ENCODE measurements around the gene SUPT20HL2.
"Not testable (repeated sequence)": the region's sequence is repeated elsewhere in the genome, so short reads cannot be mapped to it uniquely, and the experiment has no call there.

Gene SUPT20HL2

DNA sequence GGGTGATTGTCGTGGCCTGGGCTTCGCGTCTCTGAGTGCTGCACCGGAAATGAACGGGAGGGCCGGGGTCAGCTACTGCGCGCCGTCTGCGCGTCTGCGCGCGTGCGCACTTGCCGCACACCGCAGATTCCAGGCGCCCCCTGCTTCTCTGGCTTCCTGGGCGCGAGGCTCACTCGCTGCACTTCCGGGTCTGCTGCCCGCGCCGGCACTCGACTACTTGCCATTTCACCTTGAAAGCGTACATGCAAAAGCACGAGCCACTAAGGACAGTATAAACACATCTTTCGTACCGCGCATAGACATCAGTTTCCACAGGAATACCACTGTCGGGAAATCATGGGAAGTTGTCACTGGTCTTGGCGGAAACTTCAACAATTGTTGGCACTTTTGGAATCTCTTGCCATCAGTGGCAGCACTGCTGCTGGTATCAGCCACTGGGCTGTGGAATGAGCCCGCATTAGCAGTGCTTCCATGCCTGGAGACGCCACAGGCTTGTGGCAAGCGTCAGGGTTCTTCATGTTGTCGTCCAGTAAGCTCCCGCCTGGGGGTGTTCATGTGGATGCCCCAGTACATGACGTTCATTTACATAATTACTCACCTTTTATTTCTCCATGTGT lies at the start of gene SUPT20HL2:
SUPT20HL2 (minus strand) TSS at position 51 of the 617 bp plus-strand sequence. CDS start 754 bp downstream, outside the sequence.
- TF ChIP-seq, protein P1, sequence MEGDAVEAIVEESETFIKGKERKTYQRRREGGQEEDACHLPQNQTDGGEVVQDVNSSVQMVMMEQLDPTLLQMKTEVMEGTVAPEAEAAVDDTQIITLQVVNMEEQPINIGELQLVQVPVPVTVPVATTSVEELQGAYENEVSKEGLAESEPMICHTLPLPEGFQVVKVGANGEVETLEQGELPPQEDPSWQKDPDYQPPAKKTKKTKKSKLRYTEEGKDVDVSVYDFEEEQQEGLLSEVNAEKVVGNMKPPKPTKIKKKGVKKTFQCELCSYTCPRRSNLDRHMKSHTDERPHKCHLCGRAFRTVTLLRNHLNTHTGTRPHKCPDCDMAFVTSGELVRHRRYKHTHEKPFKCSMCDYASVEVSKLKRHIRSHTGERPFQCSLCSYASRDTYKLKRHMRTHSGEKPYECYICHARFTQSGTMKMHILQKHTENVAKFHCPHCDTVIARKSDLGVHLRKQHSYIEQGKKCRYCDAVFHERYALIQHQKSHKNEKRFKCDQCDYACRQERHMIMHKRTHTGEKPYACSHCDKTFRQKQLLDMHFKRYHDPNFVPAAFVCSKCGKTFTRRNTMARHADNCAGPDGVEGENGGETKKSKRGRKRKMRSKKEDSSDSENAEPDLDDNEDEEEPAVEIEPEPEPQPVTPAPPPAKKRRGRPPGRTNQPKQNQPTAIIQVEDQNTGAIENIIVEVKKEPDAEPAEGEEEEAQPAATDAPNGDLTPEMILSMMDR (IDR thresholded peaks at IDR 0.05; ENCODE audit: extremely low read depth, insufficient read depth, missing control alignments), result no peak
- in situ Hi-C loops (cut with MboI; ENCODE audit: low pct_unique_long_range_greater_than_20kb, low sequenced_read_pairs, unreplicated experiment), result no loop called here
- no peak for DNase-seq (ENCODE audit: low spot score)

DNA sequence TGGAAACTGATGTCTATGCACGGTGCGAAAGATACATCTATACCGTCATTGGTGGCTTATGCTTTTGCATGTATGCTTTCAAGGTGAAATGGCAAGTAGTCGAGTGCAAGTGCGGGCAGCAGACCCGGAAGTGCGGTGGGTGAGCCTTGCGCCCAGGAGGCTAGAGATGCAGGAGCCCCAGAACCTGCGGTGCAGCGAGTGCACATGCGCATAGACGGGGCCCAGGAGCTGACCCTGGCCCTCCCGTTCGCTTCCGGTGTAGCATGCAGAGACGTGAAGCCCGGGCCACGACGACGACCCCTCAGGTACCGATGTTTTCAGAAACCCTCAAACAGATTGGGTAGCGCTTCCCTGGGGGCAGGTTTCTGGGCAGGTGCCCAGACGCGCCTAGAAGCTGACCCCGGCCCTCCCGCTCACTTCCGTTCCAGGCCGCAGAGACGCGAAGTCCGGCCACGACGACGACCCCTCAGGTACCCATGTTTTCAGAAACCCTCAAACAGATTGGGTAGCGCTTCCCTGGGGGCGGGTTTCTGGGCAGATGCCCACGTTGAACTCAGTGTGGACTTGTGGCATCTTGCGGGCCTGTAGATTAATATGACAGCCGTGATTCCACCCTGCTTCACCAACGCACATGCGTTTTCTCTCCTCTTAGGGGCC lies 48.3 kb upstream of the SUPT20HL2 start:
- in situ Hi-C loops (cut with MboI; ENCODE audit: low pct_unique_long_range_greater_than_20kb, low sequenced_read_pairs, unreplicated experiment); DNase-seq (ENCODE audit: low spot score): not testable (repeated sequence)

DNA sequence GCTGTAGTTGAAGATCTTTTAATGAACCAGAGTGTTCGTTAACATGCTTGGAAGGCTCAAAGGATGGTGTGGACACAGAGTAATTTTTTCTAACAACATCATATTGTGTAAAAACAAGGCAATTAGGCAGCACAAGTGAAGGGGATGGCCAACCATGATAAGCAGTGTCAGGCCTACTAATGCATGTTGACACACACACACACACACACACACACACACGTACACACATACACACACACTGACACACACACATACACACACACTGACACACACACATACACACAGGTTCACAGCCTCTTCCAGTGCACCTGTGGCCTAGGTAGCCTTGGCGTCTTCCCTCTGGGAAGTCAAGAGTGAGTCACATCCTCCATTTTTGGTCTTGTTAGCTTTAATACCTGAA lies 46.4 kb upstream of the SUPT20HL2 start, which contains the start of gene SUPT20HL1:
SUPT20HL1 (plus strand) TSS at position 368 of the 400 bp plus-strand sequence. CDS start 2,122 bp downstream, outside the sequence.
- no peak for DNase-seq (ENCODE audit: low spot score)
- in situ Hi-C loops (cut with MboI; ENCODE audit: low pct_unique_long_range_greater_than_20kb, low sequenced_read_pairs, unreplicated experiment), result no loop called here
- TF ChIP-seq, protein P1 (IDR thresholded peaks at IDR 0.05; ENCODE audit: extremely low read depth, insufficient read depth, missing control alignments), result no peak

GRCh38 chrX:24357106-24357505 lies 43.2 kb upstream of the SUPT20HL2 start:
- no peak for DNase-seq (ENCODE audit: low spot score)
- in situ Hi-C loops (cut with MboI; ENCODE audit: low pct_unique_long_range_greater_than_20kb, low sequenced_read_pairs, unreplicated experiment), result no loop called here
- TF ChIP-seq, protein P1 (IDR thresholded peaks at IDR 0.05; ENCODE audit: extremely low read depth, insufficient read depth, missing control alignments), result no peak

GRCh38 chrX:24355095-24355494 lies 41.2 kb upstream of the SUPT20HL2 start:
- in situ Hi-C loops (cut with MboI; ENCODE audit: low pct_unique_long_range_greater_than_20kb, low sequenced_read_pairs, unreplicated experiment), result no loop called here
- DNase-seq (ENCODE audit: low spot score), result no peak

GRCh38 chrX:24350217-24350616 lies 36.3 kb upstream of the SUPT20HL2 start:
- DNase-seq (ENCODE audit: low spot score), result no peak
- TF ChIP-seq, protein P1 (IDR thresholded peaks at IDR 0.05; ENCODE audit: extremely low read depth, insufficient read depth, missing control alignments), result no peak
- in situ Hi-C loops (cut with MboI; ENCODE audit: low pct_unique_long_range_greater_than_20kb, low sequenced_read_pairs, unreplicated experiment), result no loop called here

More at GRCh38 chrX:24355095-24355494, 41.2 kb upstream of the SUPT20HL2 start:
- TF ChIP-seq, protein P1 (IDR thresholded peaks at IDR 0.05; ENCODE audit: extremely low read depth, insufficient read depth, missing control alignments), result no peak

- in situ Hi-C loops (cut with MboI; ENCODE audit: low pct_unique_long_range_greater_than_20kb, low sequenced_read_pairs, unreplicated experiment), result no loop called here
- DNase-seq (ENCODE audit: low spot score), result no peak
Observed at GRCh38 chrX:24347881-24348280, 34.0 kb upstream of the SUPT20HL2 start.

More at GRCh38 chrX:24347881-24348280, 34.0 kb upstream of the SUPT20HL2 start:
- TF ChIP-seq, protein P1 (IDR thresholded peaks at IDR 0.05; ENCODE audit: extremely low read depth, insufficient read depth, missing control alignments), result no peak
